Measurements from ENCODE around the gene CSRP1. TPM values are rescaled to one million over a fixed set of nuclear protein-coding genes. Genes with fewer than 3 reads are reported as not detected.

Gene CSRP1
- total and polyA plus RNA-seq, 2 of the 13 experiments (the other 11 are each of a cell fraction or from before 2014, with no cell fraction given): 17.7 to 68.9 TPM

GRCh38 chr1:201553496-201554189 lies 46.7 kb upstream of the CSRP1 start:
- POLR2A ChIA-PET: no interaction called here
- Histone ChIP-seq H3K4me2 (ENCODE audit: low read depth, low read length) (no peak overlapping the region), H3K4me1 (ENCODE audit: insufficient read depth, low read length) (no peaks in the 10 kb centered on the region), H3K4me3 (replicated peaks in 1 of 3; ENCODE audit: insufficient read depth in 1 of 3, low read depth in 2 of 3, low read length in 3 of 3) (no peak overlapping the region), H3K79me2 (ENCODE audit: insufficient read depth, low read length) (no peaks in the 10 kb centered on the region), H3K27ac (ENCODE audit: extremely low read length, insufficient read depth, low read length) (no peak overlapping the region), H3K9ac (ENCODE audit: insufficient read depth, low read depth, low read length) (no peak overlapping the region), H3K9me3 (ENCODE audit: low read length) (no peaks in the 10 kb centered on the region), H2AFZ (ENCODE audit: low read length) (no peak overlapping the region), H3K36me3 (replicated peaks in 1 of 2; ENCODE audit: control insufficient read depth in 1 of 2, insufficient read depth in 2 of 2, low read length in 2 of 2) (no peaks in the 10 kb centered on the region), H4K20me1 (ENCODE audit: insufficient read depth, low read length) (no peaks in the 10 kb centered on the region), H3K27me3 (ENCODE audit: control insufficient read depth in 1 of 2, insufficient read depth in 2 of 2, low read length in 2 of 2) (peaks cover 2 to 41% of the 10 kb centered on the region in 2 experiments; a peak in 3 of 5 replicates)
- BruUV-seq (replicated peaks): no TSS peak
- in situ Hi-C loops (cut with HindIII; ENCODE audit: extremely low pct_ligation_motif_present, low pct_unique_long_range_greater_than_20kb): no loop called here
- TF ChIP-seq DMAP1 (CRISPR knock-in tag; IDR thresholded peaks at IDR 0.05) (no peak), ZNF577 (CRISPR knock-in tag; IDR thresholded peaks at IDR 0.05; ENCODE audit: borderline replicate concordance, low read depth) (no peak), ZNF543 (CRISPR knock-in tag; IDR thresholded peaks at IDR 0.05) (no peak), SPEN (CRISPR knock-in tag; IDR thresholded peaks at IDR 0.05; ENCODE audit: low read depth) (no peak), TOE1 (CRISPR knock-in tag; IDR thresholded peaks at IDR 0.05) (no peak), PPARG (CRISPR knock-in tag; conservative IDR thresholded peaks at IDR 0.05) (no peak), ZNF790 (CRISPR knock-in tag; IDR thresholded peaks at IDR 0.05; ENCODE audit: borderline replicate concordance) (no peak), ZGPAT (CRISPR knock-in tag; IDR thresholded peaks at IDR 0.05) (no peak), ZBTB7A (CRISPR knock-in tag; IDR thresholded peaks at IDR 0.05) (no peak), JDP2 (CRISPR knock-in tag; IDR thresholded peaks at IDR 0.05; ENCODE audit: borderline replicate concordance) (no peak), BRD4 (CRISPR knock-in tag; IDR thresholded peaks at IDR 0.05) (no peak), ZBTB2 (CRISPR knock-in tag; IDR thresholded peaks at IDR 0.05; ENCODE audit: low read depth) (no peak), ZMYM4 (CRISPR knock-in tag; IDR thresholded peaks at IDR 0.05) (no peak), ZNF724P (CRISPR knock-in tag; IDR thresholded peaks at IDR 0.05; ENCODE audit: borderline replicate concordance) (no peak), ZBTB49 (CRISPR knock-in tag; IDR thresholded peaks at IDR 0.05; ENCODE audit: borderline replicate concordance) (no peak), ZNF136 (CRISPR knock-in tag; IDR thresholded peaks at IDR 0.05; ENCODE audit: low read depth) (no peak), ZNF766 (CRISPR knock-in tag; IDR thresholded peaks at IDR 0.05; ENCODE audit: borderline replicate concordance) (no peak)
- no peak for ATAC-seq
- FAIRE-seq: no peak
- 12% methylated on average over 8 of the region's 8 CpGs for WGBS (ENCODE audit: low lambda C conversion rate)
- DNase-seq (ENCODE audit: low spot score): no peak
- intact Hi-C loops (cut with micrococcal nuclease; ENCODE audit: unreplicated experiment): no loop called here
- CTCF ChIA-PET (ENCODE audit: low intra/inter-chr PET ratio, low total read pairs): no interaction called here
